K562 (cell line): ENCODE results near the gene TENT4B. TPM values are rescaled to one million over a fixed set of nuclear protein-coding genes. Genes with fewer than 3 reads are reported as not detected.

ENCODE experiments used
- CLOCK ChIP-seq: fragments of 250-450 bp; sonication (Bioruptor Pico); IDR thresholded peaks from 2 replicates; pipeline ENCODE4 v1.4.0; 2020; ENCODE audit warnings: mild to moderate bottlenecking, moderate library complexity, borderline replicate concordance
- DNMT1 ChIP-seq: fragments of 450-650 bp; IDR thresholded peaks from 2 replicates; pipeline ENCODE4 v1.6.1; 2016; ENCODE audit warnings: antibody characterized with exemption, mild to moderate bottlenecking
- EP400 ChIP-seq: fragments of 450-650 bp; IDR thresholded peaks from 2 replicates; pipeline ENCODE4 v1.6.1; 2017; ENCODE audit warnings: antibody characterized with exemption, mild to moderate bottlenecking, moderate library complexity
- ERF ChIP-seq: fragments of 450-650 bp; formaldehyde crosslinking; IDR thresholded peaks from 2 replicates; pipeline ENCODE4 v1.4.0; 2020; ENCODE audit warnings: mild to moderate bottlenecking, mixed read lengths
- GTF3C2 ChIP-seq: IDR thresholded peaks from 3 replicates; pipeline ENCODE4 v1.6.1; 2011; ENCODE audit warnings: borderline replicate concordance, mild to moderate bottlenecking, moderate library complexity; ENCODE audit not compliant: insufficient read length; ENCODE audit errors: extremely low read depth
- MEIS2 ChIP-seq: fragments of 450-650 bp; IDR thresholded peaks from 2 replicates; pipeline ENCODE4 v1.6.1; 2014; ENCODE audit warnings: mild to moderate bottlenecking; ENCODE audit not compliant: partially characterized antibody
- MLLT1 ChIP-seq, 2 experiments: fragments of 450-650 bp; IDR thresholded peaks; 2 replicates each; pipeline ENCODE4 v1.6.1; 2016
- MXD1 ChIP-seq: fragments of 250-450 bp; sonication (Bioruptor Pico); IDR thresholded peaks from 2 replicates; pipeline ENCODE4 v1.8.0; 2021; ENCODE audit warnings: borderline replicate concordance, mild to moderate bottlenecking, moderate library complexity; ENCODE audit not compliant: poor library complexity, severe bottlenecking
- NFE2 ChIP-seq: IDR thresholded peaks from 2 replicates; pipeline ENCODE4 v1.6.1; 2014; ENCODE audit warnings: antibody characterized with exemption, low read depth
- RBM34 ChIP-seq: fragments of 200-400 bp; formaldehyde crosslinking; IDR thresholded peaks from 2 replicates; pipeline ENCODE4 v1.6.1; 2018; ENCODE audit warnings: low read length, borderline replicate concordance; ENCODE audit not compliant: insufficient read depth
- SAP30 ChIP-seq: fragments of 200-600 bp; sonication (generic); IDR thresholded peaks from 2 replicates; pipeline ENCODE4 v1.6.1; 2012; ENCODE audit warnings: borderline replicate concordance, low read depth, mild to moderate bottlenecking, moderate library complexity, low read length, control low read depth, inconsistent platforms; ENCODE audit not compliant: insufficient read depth, poor library complexity, severe bottlenecking
- STAT6 ChIP-seq: sonication (generic); formaldehyde crosslinking; IDR thresholded peaks from 2 replicates; pipeline ENCODE4 v1.8.1; 2023; ENCODE audit warnings: mild to moderate bottlenecking, missing genetic modification reagents
- ZNF12 ChIP-seq: sonication (generic); formaldehyde crosslinking; IDR thresholded peaks from 2 replicates; pipeline ENCODE4 v1.4.0; 2020; ENCODE audit warnings: mild to moderate bottlenecking, missing genetic modification reagents
- ZNF239 ChIP-seq: fragments of 250-450 bp; sonication (Bioruptor Pico); IDR thresholded peaks from 2 replicates; pipeline ENCODE4 v1.4.0; 2020; ENCODE audit warnings: mild to moderate bottlenecking
- ZNF436 ChIP-seq: fragments of 250-450, 450-650 bp; sonication (Bioruptor Pico); formaldehyde crosslinking; IDR thresholded peaks from 2 replicates; pipeline ENCODE4 v1.7.0; 2020; ENCODE audit warnings: mild to moderate bottlenecking
- polyA plus RNA-seq, 8 experiments: library from polyadenylated mRNA; depleted of rRNA in 4 of 8; stranded (reverse) in 5 of 8; unstranded in 3 of 8; fragments of >200 nt; fragmentation: Nextera tagmentation in 2 of 8; fragmentation: Illumina TruSeq in 1 of 8; extraction: Ambion mirVana in 2 of 8; extraction: Trizol in 1 of 8; gene quantifications; 2 replicates each; pipeline versions ENCODE4 v1.2.1 to v1.2.3, GENCODE V29; 2011 to 2014; ENCODE audit warnings: inconsistent platforms in 1 of 8, missing spikeins in 1 of 8
- total RNA-seq, 7 experiments: library from RNA; depleted of rRNA in 6 of 7; stranded (reverse); fragments of >200 nt in 6 of 7; fragmentation: Illumina TruSeq in 2 of 7; extraction: Trizol in 2 of 7; gene quantifications; 2 replicates each; pipeline versions ENCODE4 v1.2.1 to v1.2.3, GENCODE V29; 2011 to 2021; ENCODE audit warnings: low replicate concordance in 1 of 7

TENT4B gene
- total and polyA plus RNA-seq, 9 of the 15 experiments (the other 6 are each of a cell fraction or from before 2014, with no cell fraction given): 5.2 to 8.4 (median 7.0) TPM

GRCh38 chr16:50263940-50264929, 111.1 kb downstream of the TENT4B start (continued):
- TF ChIP-seq CLOCK (CRISPR knock-in tag) (no peak), ZNF436 (CRISPR knock-in tag) (no peak), GTF3C2 (no peak), ERF (no peak), SAP30 (no peak), ZNF239 (CRISPR knock-in tag) (0 out of 2 replicates have a peak, but pooled peaks have one; percentile 16), RBM34 (no peak), MLLT1 (IDR thresholded peaks at IDR 0.05) (no peak), NFE2 (peak; percentile 93), EP400 (peak; percentile 13), DNMT1 (no peak), MXD1 (CRISPR knock-in tag) (no peak), ZNF12 (no peak), MEIS2 (peak; percentile 22), STAT6 (CRISPR knock-in tag) (no peak)
